Duodenal mucosa (tissue), 2 donors: ENCODE results near the gene PLOD2.

Experiments
- H3K27ac ChIP-seq: one replicate; pipeline ENCODE4 v1.7.0; 2013; ENCODE audit warnings: low read depth, low read length
- H3K27me3 ChIP-seq, 2 donors: one replicate each; pipeline ENCODE4 v1.7.0; 2013; ENCODE audit warnings: low read length in 2 of 2, control low read depth in 1 of 2; ENCODE audit not compliant: insufficient read depth in 2 of 2, control insufficient read depth in 1 of 2
- H3K36me3 ChIP-seq, 2 donors: one replicate each; pipeline ENCODE4 v1.7.0; 2013; ENCODE audit warnings: low read length in 2 of 2, control low read depth in 1 of 2; ENCODE audit not compliant: insufficient read depth in 2 of 2, control insufficient read depth in 1 of 2
- H3K4me1 ChIP-seq, 2 donors: one replicate each; pipeline ENCODE4 v1.7.0; 2013; ENCODE audit warnings: low read length in 2 of 2, control low read depth in 1 of 2; ENCODE audit not compliant: insufficient read depth in 2 of 2, control insufficient read depth in 1 of 2
- H3K4me3 ChIP-seq, 2 donors: one replicate each; pipeline ENCODE4 v1.7.0; 2013; ENCODE audit warnings: low read length in 2 of 2, low read depth in 1 of 2
- H3K9ac ChIP-seq, 2 donors: one replicate each; pipeline ENCODE4 v1.7.0; 2013; ENCODE audit warnings: low read length in 2 of 2, low read depth in 1 of 2
- H3K9me3 ChIP-seq, 2 donors: one replicate each; pipeline ENCODE4 v1.7.0; 2013; ENCODE audit warnings: low read length in 2 of 2, control low read depth in 1 of 2; ENCODE audit not compliant: control insufficient read depth in 1 of 2

The PLOD2 gene

GRCh38 chr3:146033950-146034349 lies 127.0 kb downstream of the PLOD2 start:
- Histone ChIP-seq H3K27me3 (no peaks in the 10 kb centered on the region), H3K27ac (no peak overlapping the region), H3K4me1 (no peaks in the 10 kb centered on the region), H3K9ac (no peak overlapping the region), H3K4me3 (no peak overlapping the region), H3K36me3 (no peaks in the 10 kb centered on the region), H3K9me3 (no peaks in the 10 kb centered on the region)

GRCh38 chr3:146026547-146026946 lies 134.4 kb downstream of the PLOD2 start:
- no peak overlapping the region for H3K27ac ChIP-seq

GRCh38 chr3:146024260-146024659 lies 136.7 kb downstream of the PLOD2 start:
- no peak overlapping the region for H3K27ac ChIP-seq
- H3K9me3 ChIP-seq, result no peaks in the 10 kb centered on the region
- H3K9ac ChIP-seq, result no peak overlapping the region
- H3K4me3 ChIP-seq, result no peak overlapping the region
- no peaks in the 10 kb centered on the region for H3K27me3 ChIP-seq
- H3K36me3 ChIP-seq, result no peaks in the 10 kb centered on the region
- no peaks in the 10 kb centered on the region for H3K4me1 ChIP-seq

More at GRCh38 chr3:146026547-146026946, 134.4 kb downstream of the PLOD2 start:
- H3K9ac ChIP-seq, result no peak overlapping the region
- no peaks in the 10 kb centered on the region for H3K36me3 ChIP-seq
- no peak overlapping the region for H3K4me3 ChIP-seq
- H3K4me1 ChIP-seq, result no peaks in the 10 kb centered on the region
- no peaks in the 10 kb centered on the region for H3K27me3 ChIP-seq
- H3K9me3 ChIP-seq, result no peaks in the 10 kb centered on the region

GRCh38 chr3:146020969-146021368 lies 140.0 kb downstream of the PLOD2 start:
- no peak overlapping the region for H3K9ac ChIP-seq
- H3K36me3 ChIP-seq, result no peaks in the 10 kb centered on the region
- H3K27me3 ChIP-seq, result no peaks in the 10 kb centered on the region
- no peak overlapping the region for H3K27ac ChIP-seq
- no peak overlapping the region for H3K4me3 ChIP-seq
- H3K9me3 ChIP-seq, result no peaks in the 10 kb centered on the region
- H3K4me1 ChIP-seq, result no peaks in the 10 kb centered on the region

- no peaks in the 10 kb centered on the region for H3K9me3 ChIP-seq
- no peaks in the 10 kb centered on the region for H3K4me1 ChIP-seq
- no peak overlapping the region for H3K4me3 ChIP-seq
- no peaks in the 10 kb centered on the region for H3K27me3 ChIP-seq
- no peak overlapping the region for H3K9ac ChIP-seq
- H3K27ac ChIP-seq, result no peak overlapping the region
- H3K36me3 ChIP-seq, result no peaks in the 10 kb centered on the region
Observed at GRCh38 chr3:146019508-146019907, 141.5 kb downstream of the PLOD2 start.
